B cell (primary cell): Measurements from ENCODE around the gene STX8. TPM values are rescaled to one million over a fixed set of nuclear protein-coding genes. Genes with fewer than 3 reads are reported as not detected.

ENCODE experiments used
- ATAC-seq: fragments of 200-7000 bp; cut with Tn5 transposase; one replicate; pipeline ENCODE4 v1.10.0; 2021; ENCODE audit warnings: low read depth, mild to moderate bottlenecking, moderate number of reproducible peaks, moderate library complexity
- CTCF ChIA-PET: fragments of 350-600 bp; sonication (Branson Sonifier 250); formaldehyde crosslinking; loops from one replicate; lab custom pipeline; 2021; ENCODE audit warnings: antibody characterized with exemption, inconsistent platforms; lab: Charles Lee
- POLR2A ChIA-PET: fragments of 350-600 bp; sonication (Branson Sonifier 250); formaldehyde crosslinking; loops from one replicate; lab custom pipeline; 2021; ENCODE audit warnings: antibody characterized with exemption; lab: Charles Lee
- DNase-seq: peaks from one replicate; pipeline ENCODE4 v3.0.0; 2013
- H2AFZ ChIP-seq: 2 replicates; pipeline ENCODE4 v1.6.1; 2012; ENCODE audit warnings: mild to moderate bottlenecking, low read depth, low read length; ENCODE audit not compliant: insufficient read depth, poor library complexity, severe bottlenecking
- H3K27ac ChIP-seq, 2 donors: 1 replicate in 1 of 2; 2 replicates in 1 of 2; pipeline ENCODE4 v1.5.1; 2012 to 2013; ENCODE audit warnings: low read length in 2 of 2, mild to moderate bottlenecking in 2 of 2, moderate library complexity in 1 of 2
- H3K27me3 ChIP-seq, 4 experiments: fragments of 200-600 bp in 1 of 4; sonication (generic) in 1 of 4; replicated peaks in 1 of 4; 1 replicate in 2 of 4; 2 replicates in 2 of 4; pipeline versions ENCODE4 v1.6.1 to v1.7.0; 2013 to 2016; ENCODE audit warnings: low read length in 3 of 4, mild to moderate bottlenecking in 2 of 4, mixed read lengths in 1 of 4, moderate library complexity in 1 of 4; ENCODE audit not compliant: insufficient read depth in 4 of 4, control insufficient read depth in 3 of 4; ENCODE audit errors: control extremely low read depth in 1 of 4
- H3K36me3 ChIP-seq, 2 experiments: replicated peaks in 1 of 2; 1 replicate in 1 of 2; 2 replicates in 1 of 2; pipeline versions ENCODE4 v1.6.1 to v1.7.1; 2013; ENCODE audit warnings: low read length in 1 of 2; ENCODE audit not compliant: insufficient read depth in 2 of 2, control insufficient read depth in 1 of 2; ENCODE audit errors: control extremely low read depth in 1 of 2, extremely low read depth in 1 of 2
- H3K4me1 ChIP-seq, 2 donors: fragments of 200-600 bp in 1 of 2; sonication (generic) in 1 of 2; 1 replicate in 1 of 2; 2 replicates in 1 of 2; pipeline versions ENCODE4 v1.5.1 to v1.6.1; 2013 to 2017; ENCODE audit warnings: low read length in 2 of 2; ENCODE audit not compliant: control insufficient read depth in 2 of 2, insufficient read depth in 2 of 2
- H3K4me2 ChIP-seq: replicated peaks from 2 replicates; pipeline ENCODE3; 2012; ENCODE audit warnings: mild to moderate bottlenecking, low read depth, low read length; ENCODE audit not compliant: poor library complexity, severe bottlenecking
- H3K4me3 ChIP-seq, 5 experiments: fragments of 200-600 bp in 1 of 5; sonication (generic) in 1 of 5; 1 replicate in 3 of 5; 2 replicates in 2 of 5; pipeline versions ENCODE4 v1.5.1 to v1.7.0; 2011 to 2016; ENCODE audit warnings: low read length in 4 of 5, mild to moderate bottlenecking in 4 of 5, low read depth in 2 of 5, control low read depth in 1 of 5, moderate library complexity in 1 of 5; ENCODE audit not compliant: insufficient read depth in 1 of 5; ENCODE audit errors: control extremely low read depth in 1 of 5, extremely low read depth in 1 of 5
- H3K79me2 ChIP-seq: fragments of 200-600 bp; sonication (generic); one replicate; pipeline ENCODE4 v1.6.0; 2016; ENCODE audit warnings: low read length; ENCODE audit not compliant: control insufficient read depth, insufficient read depth
- H3K9ac ChIP-seq: fragments of 200-600 bp; sonication (generic); 2 replicates; pipeline ENCODE4 v1.6.1; 2017; ENCODE audit warnings: mild to moderate bottlenecking, low read length, moderate library complexity
- H3K9me3 ChIP-seq, 3 donors: one replicate each; pipeline versions ENCODE4 v1.6.1 to v1.7.1; 2013; ENCODE audit warnings: low read length in 2 of 3; ENCODE audit not compliant: control insufficient read depth in 2 of 3, insufficient read depth in 1 of 3; ENCODE audit errors: control extremely low read depth in 1 of 3
- H4K20me1 ChIP-seq: 2 replicates; pipeline ENCODE4 v1.6.0; 2012; ENCODE audit warnings: mild to moderate bottlenecking, low read length; ENCODE audit not compliant: insufficient read depth, control insufficient read depth, poor library complexity, severe bottlenecking
- H3K27ac Mint-ChIP-seq: one replicate; pipeline ENCODE4 v1.8.0; 2021; ENCODE audit warnings: mixed read lengths
- H3K27me3 Mint-ChIP-seq: one replicate; pipeline ENCODE4 v1.8.0; 2021; ENCODE audit warnings: mixed read lengths
- H3K4me1 Mint-ChIP-seq: one replicate; pipeline ENCODE4 v1.8.0; 2021; ENCODE audit warnings: mixed read lengths
- H3K4me3 Mint-ChIP-seq: one replicate; pipeline ENCODE4 v1.8.0; 2021; ENCODE audit warnings: mixed read lengths
- H3K9me3 Mint-ChIP-seq: one replicate; pipeline ENCODE4 v1.8.0; 2022; ENCODE audit warnings: mixed read lengths; ENCODE audit not compliant: insufficient read depth
- CTCF ChIP-seq: fragments of 200-600 bp; IDR thresholded peaks from one replicate; pipeline ENCODE4 v1.8.0; 2022; ENCODE audit warnings: antibody characterized with exemption, mild to moderate bottlenecking
- EZH2 ChIP-seq: IDR thresholded peaks from 2 replicates; pipeline ENCODE4 v1.6.1; 2012; ENCODE audit warnings: borderline replicate concordance, low read depth, mild to moderate bottlenecking, moderate library complexity, low read length; ENCODE audit not compliant: insufficient read depth, poor library complexity, severe bottlenecking
- WGBS: methylation state at CpG from one replicate; pipeline ENCODE4 v1.1.5; 2013; ENCODE audit warnings: missing lambda C conversion rate; ENCODE audit not compliant: insufficient coverage; 5-methylcytosine and 5-hydroxymethylcytosine counted together
- intact Hi-C: fragments of 100-400 bp; cut with micrococcal nuclease; formaldehyde crosslinking; loops from one replicate; pipeline ENCODE4 v1.10.0; 2022
- polyA plus RNA-seq: library from polyadenylated mRNA; depleted of rRNA; stranded (reverse); fragments of >200 nt; gene quantifications from 2 replicates; pipeline ENCODE4 v1.2.3, GENCODE V29; 2012
- total RNA-seq, 2 donors: library from RNA; stranded (reverse); fragments of 120-200 nt in 1 of 2; gene quantifications; 1 replicate in 1 of 2; 2 replicates in 1 of 2; pipeline versions ENCODE4 v1.2.3 to v1.2.4, GENCODE V29; 2013 to 2022

The STX8 gene
- total and polyA plus RNA-seq, 2 donors (not counting 1 experiment from before 2014, with no cell fraction given), result 35.8 to 61.5 TPM

GRCh38 chr17:9488556-9488955, 87.1 kb downstream of the STX8 start:
- Mint-ChIP-seq H3K4me1 (no peaks in the 10 kb centered on the region), H3K27ac (no peak overlapping the region), H3K27me3 (no peaks in the 10 kb centered on the region), H3K9me3 (peaks cover 2% of the 10 kb centered on the region), H3K4me3 (no peak overlapping the region)
- Histone ChIP-seq H3K4me1 (no peaks in the 10 kb centered on the region), H3K4me2 (no peak overlapping the region), H3K9me3 (peaks cover 2 to 5% (median 4%) of the 10 kb centered on the region in 3 donors), H3K36me3 (peaks cover 2 to 15% of the 10 kb centered on the region in 2 experiments), H3K27ac (no peak overlapping the region), H4K20me1 (no peaks in the 10 kb centered on the region), H3K9ac (no peak overlapping the region), H2AFZ (no peak overlapping the region), H3K27me3 (no peaks in the 10 kb centered on the region), H3K4me3 (no peak overlapping the region), H3K79me2 (no peaks in the 10 kb centered on the region)
- WGBS, result 97% methylated on average over 4 of the region's 5 CpGs
- no peak for ATAC-seq
- TF ChIP-seq CTCF, result no peak
- no peak for TF ChIP-seq EZH2
- ChIA-PET CTCF (no interaction called here), POLR2A (no interaction called here)
- intact Hi-C loops, result no loop called here
- DNase-seq, result no peak

DNA sequence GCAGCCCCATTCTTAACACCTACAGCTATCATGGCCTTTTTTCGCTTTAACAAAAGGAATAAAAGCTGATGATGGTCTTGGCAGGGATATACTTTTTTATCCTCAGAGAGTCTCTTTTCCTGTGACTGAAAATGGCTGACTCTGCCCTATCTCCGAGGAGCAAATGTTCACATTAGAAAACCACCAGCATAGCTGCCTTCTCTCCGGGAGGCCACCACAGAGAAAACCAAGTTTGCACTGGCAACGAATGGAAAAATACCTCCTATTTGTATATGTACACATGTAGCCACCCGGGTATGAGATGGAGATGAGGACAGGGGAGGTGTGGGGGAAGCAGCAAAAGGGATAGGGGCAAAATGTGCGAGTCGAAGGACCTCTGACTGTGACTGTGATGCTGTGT, 88.2 kb downstream of the STX8 start:
- Mint-ChIP-seq H3K4me3 (no peak overlapping the region), H3K27me3 (no peaks in the 10 kb centered on the region), H3K9me3 (peaks cover 2% of the 10 kb centered on the region), H3K27ac (no peak overlapping the region), H3K4me1 (no peaks in the 10 kb centered on the region)
- ATAC-seq (no peak), DNase-seq (no peak)
- no peak overlapping the region for H3K9ac ChIP-seq
- H3K4me3 ChIP-seq, result no peak overlapping the region
- no peak overlapping the region for H3K4me2 ChIP-seq
- no peak for TF ChIP-seq EZH2
- no peak for TF ChIP-seq CTCF
- H3K27ac ChIP-seq, result no peak overlapping the region
- H3K36me3 ChIP-seq, result peaks cover 1 to 15% of the 10 kb centered on the region in 2 experiments
- CTCF ChIA-PET, result no interaction called here
- H3K9me3 ChIP-seq, result peaks cover under 1 to 3% (median 2%) of the 10 kb centered on the region in 3 donors
- WGBS, result 100% methylated on average over 1 of the region's 7 CpGs
- H3K27me3 ChIP-seq, result no peaks in the 10 kb centered on the region
- POLR2A ChIA-PET, result no interaction called here
- no peak overlapping the region for H2AFZ ChIP-seq
- H3K79me2 ChIP-seq, result no peaks in the 10 kb centered on the region
- no peaks in the 10 kb centered on the region for H4K20me1 ChIP-seq
- intact Hi-C loops, result no loop called here
- no peaks in the 10 kb centered on the region for H3K4me1 ChIP-seq
